SK-N-SH treated with all-trans-retinoic acid at 6 μM for 48 hours (cell line): ENCODE measurements around the gene ARFGAP3.

Source experiments
- TCF4 ChIP-seq: fragments of 250-450 bp; sonication (Bioruptor Pico); IDR thresholded peaks from 2 replicates; pipeline ENCODE4 v1.8.0; 2021; ENCODE audit warnings: mild to moderate bottlenecking, moderate library complexity, borderline replicate concordance
- TF ChIP-seq, protein P1 (sequence below): fragments of 250-450 bp; sonication (Bioruptor Pico); IDR thresholded peaks from 2 replicates; pipeline ENCODE4 v1.8.0; 2020; ENCODE audit warnings: mild to moderate bottlenecking, moderate library complexity, borderline replicate concordance

- no peak for TF ChIP-seq TCF4 (CRISPR knock-in tag)
- TF ChIP-seq, protein P1, sequence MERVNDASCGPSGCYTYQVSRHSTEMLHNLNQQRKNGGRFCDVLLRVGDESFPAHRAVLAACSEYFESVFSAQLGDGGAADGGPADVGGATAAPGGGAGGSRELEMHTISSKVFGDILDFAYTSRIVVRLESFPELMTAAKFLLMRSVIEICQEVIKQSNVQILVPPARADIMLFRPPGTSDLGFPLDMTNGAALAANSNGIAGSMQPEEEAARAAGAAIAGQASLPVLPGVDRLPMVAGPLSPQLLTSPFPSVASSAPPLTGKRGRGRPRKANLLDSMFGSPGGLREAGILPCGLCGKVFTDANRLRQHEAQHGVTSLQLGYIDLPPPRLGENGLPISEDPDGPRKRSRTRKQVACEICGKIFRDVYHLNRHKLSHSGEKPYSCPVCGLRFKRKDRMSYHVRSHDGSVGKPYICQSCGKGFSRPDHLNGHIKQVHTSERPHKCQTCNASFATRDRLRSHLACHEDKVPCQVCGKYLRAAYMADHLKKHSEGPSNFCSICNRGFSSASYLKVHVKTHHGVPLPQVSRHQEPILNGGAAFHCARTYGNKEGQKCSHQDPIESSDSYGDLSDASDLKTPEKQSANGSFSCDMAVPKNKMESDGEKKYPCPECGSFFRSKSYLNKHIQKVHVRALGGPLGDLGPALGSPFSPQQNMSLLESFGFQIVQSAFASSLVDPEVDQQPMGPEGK (CRISPR knock-in tag), result no peak
Measured at GRCh38 chr22:42831712-42832111, 25.4 kb downstream of the ARFGAP3 start.
